GM20431 (cell line): ENCODE measurements around the gene ZNF860.

Source experiments
- in situ Hi-C: fragments of 300-500 bp; cut with MseI, MboI; formaldehyde crosslinking; loops from one replicate; pipeline ENCODE4 v1.15.0; 2020; ENCODE audit warnings: low sequenced_read_pairs; ENCODE audit not compliant: unreplicated experiment

Gene ZNF860

GRCh38 chr3:32041316-32041715 is 59.8 kb downstream of the ZNF860 start:
- in situ Hi-C loops: no loop called here
